HG02840 (cell line): Measurements from ENCODE around the gene TENM4.

ENCODE experiments used
- ATAC-seq: cut with Tn5 transposase; IDR thresholded peaks from one replicate; pipeline ENCODE4 v1.9.1; 2021; ENCODE audit warnings: mild to moderate bottlenecking, moderate library complexity, moderate number of reproducible peaks; ENCODE audit not compliant: unreplicated experiment, low FRiP score

The TENM4 gene

GRCh38 chr11:79155237-79155636, 285.6 kb downstream of the TENM4 start:
- ATAC-seq = no peak

- no peak for ATAC-seq
Observed at GRCh38 chr11:79152511-79152910, 288.3 kb downstream of the TENM4 start.

- ATAC-seq = no peak
Observed at GRCh38 chr11:79151396-79151795, 289.4 kb downstream of the TENM4 start.

- no peak for ATAC-seq
Observed at GRCh38 chr11:79150966-79151365, 289.9 kb downstream of the TENM4 start.

- ATAC-seq = no peak
Observed at GRCh38 chr11:79150320-79150719, 290.5 kb downstream of the TENM4 start.

GRCh38 chr11:79147731-79148130, 293.1 kb downstream of the TENM4 start:
- ATAC-seq = no peak

GRCh38 chr11:79147011-79147410, 293.8 kb downstream of the TENM4 start:
- ATAC-seq = no peak

GRCh38 chr11:79139900-79140299, 300.9 kb downstream of the TENM4 start:
- ATAC-seq = no peak

- ATAC-seq = no peak
Observed at GRCh38 chr11:79129702-79130101, 311.1 kb downstream of the TENM4 start.

- ATAC-seq = no peak
Observed at GRCh38 chr11:79128291-79128690, 312.5 kb downstream of the TENM4 start.

- no peak for ATAC-seq
Observed at GRCh38 chr11:79122759-79123158, 318.1 kb downstream of the TENM4 start.

GRCh38 chr11:79121351-79121750, 319.5 kb downstream of the TENM4 start:
- no peak for ATAC-seq

GRCh38 chr11:79119491-79120284, 321.1 kb downstream of the TENM4 start:
- ATAC-seq = no peak

- no peak for ATAC-seq
Observed at GRCh38 chr11:79117488-79117887, 323.3 kb downstream of the TENM4 start.

GRCh38 chr11:79116600-79116999, 324.2 kb downstream of the TENM4 start:
- no peak for ATAC-seq

- no peak for ATAC-seq
Observed at GRCh38 chr11:79113054-79113690, 327.7 kb downstream of the TENM4 start.

- no peak for ATAC-seq
Observed at GRCh38 chr11:79110796-79111195, 330.0 kb downstream of the TENM4 start.

- ATAC-seq = no peak
Observed at GRCh38 chr11:79110321-79110720, 330.5 kb downstream of the TENM4 start.

- ATAC-seq = no peak
Observed at GRCh38 chr11:79108851-79109250, 332.0 kb downstream of the TENM4 start.

GRCh38 chr11:79102840-79103239, 338.0 kb downstream of the TENM4 start:
- ATAC-seq = no peak

- ATAC-seq = no peak
Observed at GRCh38 chr11:79101656-79102055, 339.2 kb downstream of the TENM4 start.
